Astrocyte of the cerebellum (primary cell): ENCODE measurements around the gene PC.
"Not testable (repeated sequence)": the region's sequence is repeated elsewhere in the genome, so short reads cannot be mapped to it uniquely, and the experiment has no call there.

ENCODE experiments used
- DNase-seq: peaks from one replicate; pipeline ENCODE4 v3.0.0-alpha.2; 2011; ENCODE audit warnings: low read depth
- H3K4me3 ChIP-seq: 2 replicates; pipeline ENCODE4 v1.5.1; 2011; ENCODE audit warnings: mild to moderate bottlenecking, low read depth, low read length, moderate library complexity
- in situ Hi-C: cut with HindIII; loops from 2 replicates; pipeline ENCODE4 v1.10.0; 2017; ENCODE audit warnings: low sequenced_read_pairs
- TF ChIP-seq, protein P1 (sequence below): IDR thresholded peaks from 2 replicates; pipeline ENCODE4 v1.5.1; 2012; ENCODE audit warnings: low read length, low read depth, moderate library complexity, mild to moderate bottlenecking; ENCODE audit errors: missing control alignments

PC gene

DNA sequence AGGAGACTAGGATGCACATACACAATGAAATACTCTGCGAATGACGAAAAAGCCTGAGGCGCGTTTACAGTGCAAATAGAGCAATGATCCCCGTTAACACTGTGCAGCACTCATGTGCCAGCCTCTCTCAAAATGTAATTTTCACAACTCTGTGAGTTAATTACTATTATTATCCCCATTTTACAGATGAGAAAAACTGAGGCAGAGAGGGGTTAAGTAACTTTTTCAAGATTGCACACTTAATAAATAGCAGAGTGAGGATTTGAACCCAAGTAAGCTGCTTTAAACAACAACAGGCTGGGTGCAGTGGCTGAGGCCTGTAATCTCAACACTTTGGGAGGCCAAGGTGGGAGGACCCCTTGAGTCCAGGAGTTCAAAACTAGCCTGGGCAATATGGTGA is 43.1 kb upstream of the PC start:
- in situ Hi-C loops, result no loop called here
- TF ChIP-seq, protein P1, sequence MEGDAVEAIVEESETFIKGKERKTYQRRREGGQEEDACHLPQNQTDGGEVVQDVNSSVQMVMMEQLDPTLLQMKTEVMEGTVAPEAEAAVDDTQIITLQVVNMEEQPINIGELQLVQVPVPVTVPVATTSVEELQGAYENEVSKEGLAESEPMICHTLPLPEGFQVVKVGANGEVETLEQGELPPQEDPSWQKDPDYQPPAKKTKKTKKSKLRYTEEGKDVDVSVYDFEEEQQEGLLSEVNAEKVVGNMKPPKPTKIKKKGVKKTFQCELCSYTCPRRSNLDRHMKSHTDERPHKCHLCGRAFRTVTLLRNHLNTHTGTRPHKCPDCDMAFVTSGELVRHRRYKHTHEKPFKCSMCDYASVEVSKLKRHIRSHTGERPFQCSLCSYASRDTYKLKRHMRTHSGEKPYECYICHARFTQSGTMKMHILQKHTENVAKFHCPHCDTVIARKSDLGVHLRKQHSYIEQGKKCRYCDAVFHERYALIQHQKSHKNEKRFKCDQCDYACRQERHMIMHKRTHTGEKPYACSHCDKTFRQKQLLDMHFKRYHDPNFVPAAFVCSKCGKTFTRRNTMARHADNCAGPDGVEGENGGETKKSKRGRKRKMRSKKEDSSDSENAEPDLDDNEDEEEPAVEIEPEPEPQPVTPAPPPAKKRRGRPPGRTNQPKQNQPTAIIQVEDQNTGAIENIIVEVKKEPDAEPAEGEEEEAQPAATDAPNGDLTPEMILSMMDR, result no peak

DNA sequence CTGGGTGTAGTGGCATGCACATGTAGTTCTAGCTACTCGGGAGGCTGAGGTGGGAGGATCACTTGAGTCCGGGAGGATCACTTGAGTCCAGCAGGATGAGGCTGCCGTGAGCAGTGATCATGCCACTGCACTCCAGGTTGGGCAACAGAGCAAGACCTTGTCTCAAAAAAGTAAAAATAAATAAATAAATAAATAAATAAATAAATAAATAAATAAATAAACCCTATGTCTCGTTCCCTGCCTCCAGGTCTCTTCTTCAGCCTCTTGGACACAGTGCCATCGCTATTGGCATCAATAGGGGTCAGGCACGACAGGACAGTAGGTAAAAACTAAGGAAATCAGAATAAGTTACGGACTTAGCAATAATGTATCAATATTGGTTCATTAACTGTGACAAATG is 41.4 kb upstream of the PC start:
- H3K4me3 ChIP-seq, result no peak overlapping the region
- TF ChIP-seq, protein P1, result no peak
- DNase-seq, result no peak
- in situ Hi-C loops, result no loop called here

More for the DNA sequence above, 43.1 kb upstream of the PC start:
- no peak for DNase-seq
- H3K4me3 ChIP-seq, result no peak overlapping the region

DNA sequence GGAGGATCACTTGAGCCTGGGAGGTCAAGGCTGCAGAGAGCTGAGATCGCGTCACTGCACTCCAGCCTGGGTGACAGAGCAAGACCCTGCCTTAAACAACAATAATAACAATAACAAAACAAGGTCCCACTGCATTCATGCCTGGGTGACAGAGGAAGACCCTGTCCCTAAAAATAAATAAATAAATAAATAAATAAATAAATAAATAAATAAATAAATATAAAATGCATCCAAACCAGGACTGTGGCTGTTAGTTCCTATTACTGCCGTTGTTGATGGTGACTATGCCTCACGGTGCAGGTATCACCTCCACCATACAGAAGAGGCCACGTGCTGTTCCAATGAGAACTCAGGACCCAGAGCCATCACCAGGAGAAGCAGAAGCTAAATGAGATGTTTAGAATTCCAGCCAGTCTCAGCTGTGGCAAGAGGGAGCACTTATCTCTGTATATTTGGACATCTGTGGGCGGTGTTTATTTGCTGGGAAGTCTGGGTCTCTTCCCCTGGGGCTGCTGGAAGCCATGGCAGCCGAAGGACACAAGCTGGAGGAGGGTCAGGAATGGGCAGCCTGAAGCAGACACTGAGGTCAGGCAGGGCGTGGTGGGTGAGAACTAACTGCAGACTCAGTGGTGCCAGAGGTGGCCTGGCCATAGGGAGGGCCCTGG is 38.6 kb upstream of the PC start:
- DNase-seq, result no peak
- in situ Hi-C loops, result no loop called here

DNA sequence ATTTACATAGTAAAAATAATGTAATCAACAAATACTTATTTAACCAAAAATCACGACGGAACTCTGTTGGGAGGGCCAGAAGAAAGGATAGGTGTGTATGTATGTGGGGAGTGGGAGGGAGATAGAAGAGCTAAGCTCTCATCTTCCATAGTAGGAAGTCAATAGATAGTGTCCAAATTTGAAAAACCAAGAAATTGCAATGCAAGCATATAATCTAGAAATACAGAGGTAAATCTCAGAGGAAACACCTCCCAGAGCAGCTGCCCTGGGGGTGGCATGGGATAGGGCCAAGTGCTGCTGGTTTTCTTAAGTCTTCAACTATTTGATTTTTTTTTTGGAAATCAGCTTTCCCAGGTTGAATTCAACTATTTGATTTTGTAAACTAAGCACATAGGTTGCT is 33.9 kb upstream of the PC start:
- TF ChIP-seq, protein P1, result no peak
- in situ Hi-C loops, result no loop called here
- DNase-seq, result no peak
- H3K4me3 ChIP-seq, result no peak overlapping the region

More for the DNA sequence above, 38.6 kb upstream of the PC start:
- no peak overlapping the region for H3K4me3 ChIP-seq
- TF ChIP-seq, protein P1, result no peak

DNA sequence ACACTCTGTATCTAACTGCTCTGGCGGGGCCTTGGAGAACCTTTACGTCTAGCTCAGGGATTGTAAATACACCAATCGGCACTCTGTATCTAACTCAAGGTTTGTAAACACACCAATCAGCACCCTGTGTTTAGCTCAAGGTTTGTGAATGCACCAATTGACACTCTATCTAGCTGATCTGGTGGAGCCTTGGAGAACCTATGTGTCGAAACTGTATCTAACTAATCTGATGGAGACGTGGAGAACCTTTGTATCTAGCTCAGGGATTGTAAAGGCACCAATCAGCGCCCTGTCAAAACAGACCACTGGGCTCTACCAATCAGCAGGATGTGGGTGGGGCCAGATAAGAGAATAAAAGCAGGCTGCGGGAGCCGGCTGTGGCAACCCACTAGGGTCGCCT is 31.2 kb upstream of the PC start:
- in situ Hi-C loops, H3K4me3 ChIP-seq, DNase-seq: not testable (repeated sequence)

DNA sequence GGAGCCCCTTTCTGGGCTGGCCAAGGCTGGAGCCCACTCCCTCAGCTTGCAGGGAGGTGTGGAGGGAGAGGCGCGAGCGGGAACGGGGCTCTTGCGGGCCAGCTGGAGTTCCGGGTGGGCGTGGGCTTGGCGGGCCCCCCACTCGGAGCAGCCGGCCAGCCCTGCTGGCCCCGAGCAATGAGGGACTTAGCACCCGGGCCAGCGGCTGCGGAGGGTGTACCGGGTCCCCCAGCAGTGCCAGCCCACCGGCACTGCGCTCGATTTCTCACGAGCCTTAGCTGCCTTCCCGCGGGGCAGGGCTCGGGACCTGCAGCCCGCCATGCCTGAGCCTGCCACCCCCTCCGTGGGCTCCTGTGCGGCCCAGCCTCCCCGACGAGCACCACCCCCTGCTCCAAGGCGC is 30.6 kb upstream of the PC start:
- DNase-seq, in situ Hi-C loops, H3K4me3 ChIP-seq: not testable (repeated sequence)

DNA sequence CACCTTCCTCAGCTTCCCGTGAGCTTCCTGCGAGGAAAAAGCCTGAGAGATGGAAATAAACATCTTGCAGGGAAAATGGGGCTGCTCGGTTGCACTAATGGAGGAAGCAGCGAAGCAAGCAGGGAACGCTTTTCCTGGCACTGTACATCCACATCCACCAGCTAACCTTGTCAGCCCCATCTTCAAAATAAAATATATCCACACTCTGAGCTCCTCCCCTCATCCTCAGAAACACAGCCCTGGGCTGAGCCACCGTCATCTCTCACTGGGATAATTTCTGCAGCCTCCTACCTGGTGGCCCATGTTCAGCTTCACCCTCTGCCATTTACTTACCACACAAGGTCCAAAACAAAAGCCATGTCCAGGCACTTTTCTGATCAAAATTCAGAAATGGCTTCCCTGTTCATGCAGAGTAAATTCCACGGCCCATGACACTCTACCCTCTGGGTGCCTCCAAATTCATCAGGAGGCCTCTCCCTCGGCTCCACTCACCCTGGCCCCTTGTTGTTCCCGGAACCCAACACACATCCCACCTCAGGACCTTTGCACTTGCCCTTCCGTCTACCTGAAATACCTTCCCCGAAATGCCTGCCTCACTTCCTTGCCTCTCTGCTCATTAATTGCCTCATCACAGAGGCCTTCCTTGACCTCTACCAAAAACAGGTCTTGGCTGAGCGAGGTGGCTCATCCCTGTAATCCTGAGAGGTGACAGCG is 29.9 kb upstream of the PC start:
- TF ChIP-seq, protein P1, result no peak
- H3K4me3 ChIP-seq, result no peak overlapping the region
- in situ Hi-C loops, result no loop called here
- no peak for DNase-seq
